ENCODE data around the gene IMPDH1.

The IMPDH1 gene

GRCh38 chr7:128357217-128357613, 52.6 kb downstream of the IMPDH1 start:
- no peak for DNase-seq

- DNase-seq, result no peak
Observed at GRCh38 chr7:128356546-128357216, 53.1 kb downstream of the IMPDH1 start.

- DNase-seq, result no peak
Observed at GRCh38 chr7:128353610-128354009, 56.2 kb downstream of the IMPDH1 start.

GRCh38 chr7:128353189-128353588, 56.6 kb downstream of the IMPDH1 start:
- no peak for DNase-seq

- no peak for DNase-seq
Observed at GRCh38 chr7:128352636-128353035, 57.1 kb downstream of the IMPDH1 start.

GRCh38 chr7:128352153-128352537, 57.6 kb downstream of the IMPDH1 start:
- no peak for DNase-seq

- DNase-seq, result no peak
Observed at GRCh38 chr7:128351296-128352152, 58.3 kb downstream of the IMPDH1 start.

GRCh38 chr7:128350708-128351295, 59.0 kb downstream of the IMPDH1 start:
- no peak for DNase-seq

GRCh38 chr7:128349466-128349825, 60.3 kb downstream of the IMPDH1 start:
- DNase-seq, result no peak

- no peak for DNase-seq
Observed at GRCh38 chr7:128347647-128348097, 62.1 kb downstream of the IMPDH1 start.

GRCh38 chr7:128344431-128344774, 65.4 kb downstream of the IMPDH1 start:
- DNase-seq, result no peak

- DNase-seq, result no peak
Observed at GRCh38 chr7:128343554-128344430, 66.0 kb downstream of the IMPDH1 start, which contains the start of gene RBM28. Gene RBM28, minus strand, starts transcription at chr7:128343908. Its CDS starts 115 bp downstream, at chr7:128343793.

All from NCI-H1436 treated with DMSO at 0.1 percent for 48 hours (cell line).